ENCODE data around the gene NDUFB7. TPM values are rescaled to one million over a fixed set of nuclear protein-coding genes. Genes with fewer than 3 reads are reported as not detected.

The NDUFB7 gene
- total and polyA plus RNA-seq, 2 experiments from 2014 or later: 289 to 463 TPM

GRCh38 chr19:14561847-14562351 is 10.0 kb downstream of the NDUFB7 start (continued):
- no peak for TF ChIP-seq ZNF462 (CRISPR knock-in tag; IDR thresholded peaks at IDR 0.05)

- Histone ChIP-seq H3K27ac (ENCODE audit: low read depth) (peak overlapping the region; percentile 80), H3K4me1 (ENCODE audit: insufficient read depth) (peaks cover 46% of the 10 kb centered on the region), H3F3A (replicated peaks; ENCODE audit: low read depth) (peaks cover 8% of the 10 kb centered on the region; the same call in 1 of the 2 replicates), H3K4me3 (no peak overlapping the region), H3K9me2 (ENCODE audit: insufficient read depth) (no peaks in the 10 kb centered on the region), H3K27me3 (ENCODE audit: insufficient read depth) (no peaks in the 10 kb centered on the region), H4K20me1 (replicated peaks; ENCODE audit: insufficient read depth) (peaks cover 4% of the 10 kb centered on the region), H2AFZ (no peak overlapping the region), H3K79me2 (replicated peaks; ENCODE audit: insufficient read depth) (peaks cover 47% of the 10 kb centered on the region), H3K4me2 (no peak overlapping the region), H3K36me3 (ENCODE audit: insufficient read depth) (no peaks in the 10 kb centered on the region; the same call in 1 of the 2 replicates)
- Mint-ChIP-seq H3K4me3 (no peak overlapping the region), H3K27me3 (ENCODE audit: insufficient read depth, low read depth, poor library complexity) (peaks cover 18% of the 10 kb centered on the region), H3K9me3 (no peaks in the 10 kb centered on the region), H3K36me3 (ENCODE audit: low read depth) (peaks cover 3% of the 10 kb centered on the region; the same call in 1 of the 3 replicates), H3K4me1 (peaks cover 42% of the 10 kb centered on the region), H3K27ac (no peak overlapping the region)
- DNase-seq (ENCODE audit: low spot score) (no peak), ATAC-seq (no peak)
- TF ChIP-seq CTCF (conservative IDR thresholded peaks at IDR 0.05; ENCODE audit: low read depth in 2 of 2): no peak
- TF ChIP-seq JUNB (IDR thresholded peaks at IDR 0.05; ENCODE audit: unreplicated experiment): no peak
- no peak for TF ChIP-seq ZNF462 (CRISPR knock-in tag; IDR thresholded peaks at IDR 0.05)
- no peak for TF ChIP-seq CREB1 (CRISPR knock-in tag; IDR thresholded peaks at IDR 0.05; ENCODE audit: low read depth)
- no peak for TF ChIP-seq POLR2AphosphoS5 (IDR thresholded peaks at IDR 0.05; ENCODE audit: low read depth)
Observed at GRCh38 chr19:14561249-14561648, 10.6 kb downstream of the NDUFB7 start.

Data from GM23338 (cell line).